GM18861 (cell line): Measurements from ENCODE around the gene TNFRSF12A.
"Not testable (repeated sequence)": the region's sequence is repeated elsewhere in the genome, so short reads cannot be mapped to it uniquely, and the experiment has no call there.

ENCODE experiments used
- ATAC-seq: cut with Tn5 transposase; IDR thresholded peaks from one replicate; pipeline ENCODE4 v1.9.1; 2021; ENCODE audit not compliant: unreplicated experiment

The TNFRSF12A gene

DNA sequence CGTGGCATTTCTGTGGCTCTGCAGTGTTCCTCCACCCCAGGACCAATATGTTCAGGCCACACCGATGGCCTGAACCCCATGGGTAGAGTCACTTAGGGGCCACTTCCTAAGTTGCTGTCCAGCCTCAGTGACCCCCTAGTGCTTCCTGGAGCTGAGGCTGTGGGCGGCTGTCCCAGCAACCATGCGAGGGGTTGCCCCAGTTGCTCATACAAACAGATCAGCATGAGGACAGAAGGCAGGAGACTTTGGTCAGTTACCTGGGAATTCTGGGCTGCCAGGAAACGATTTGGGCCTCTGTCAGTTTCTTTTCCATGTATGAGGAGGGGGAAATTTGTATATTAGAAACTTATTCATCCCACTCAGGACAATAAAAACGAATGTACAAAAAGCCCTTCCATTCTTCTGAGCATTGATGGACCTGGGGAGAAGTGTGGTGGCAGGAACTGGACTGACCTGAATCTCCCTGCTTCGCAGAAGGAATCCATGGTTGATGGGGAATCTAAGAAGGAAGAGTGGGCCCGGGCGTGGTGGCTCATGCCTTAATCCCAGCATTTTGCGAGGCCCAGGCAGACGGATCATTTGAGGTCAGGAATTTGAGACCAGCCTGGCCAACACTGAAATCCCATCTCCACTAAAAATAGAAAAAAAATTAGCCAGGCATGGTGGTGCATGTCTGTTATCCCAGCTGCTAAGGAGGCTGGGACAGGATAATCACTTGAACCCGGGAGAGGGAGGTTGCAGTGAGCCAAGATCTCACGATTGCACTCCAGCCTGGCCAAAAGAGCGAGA, 40.4 kb downstream of the TNFRSF12A start:
- no peak for ATAC-seq

DNA sequence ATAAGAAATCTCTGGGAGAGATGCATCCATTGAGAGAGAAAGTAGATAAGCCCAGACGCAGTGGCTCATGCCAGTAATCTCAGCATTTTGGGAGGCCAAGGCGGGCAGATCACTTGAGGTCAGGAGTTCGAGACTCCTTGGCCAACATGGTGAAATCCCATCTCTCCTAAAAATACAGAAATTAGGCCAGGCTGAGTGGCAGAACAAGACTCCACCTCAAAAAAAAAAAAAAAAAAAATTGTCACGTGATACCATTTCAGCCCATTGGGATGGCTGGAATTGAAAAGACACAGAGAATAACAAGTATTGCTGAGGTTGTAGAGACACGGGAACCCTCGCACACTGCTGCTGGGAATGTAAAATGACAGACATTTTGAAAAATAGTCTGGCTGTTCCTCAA, 42.4 kb downstream of the TNFRSF12A start:
- ATAC-seq: no peak

DNA sequence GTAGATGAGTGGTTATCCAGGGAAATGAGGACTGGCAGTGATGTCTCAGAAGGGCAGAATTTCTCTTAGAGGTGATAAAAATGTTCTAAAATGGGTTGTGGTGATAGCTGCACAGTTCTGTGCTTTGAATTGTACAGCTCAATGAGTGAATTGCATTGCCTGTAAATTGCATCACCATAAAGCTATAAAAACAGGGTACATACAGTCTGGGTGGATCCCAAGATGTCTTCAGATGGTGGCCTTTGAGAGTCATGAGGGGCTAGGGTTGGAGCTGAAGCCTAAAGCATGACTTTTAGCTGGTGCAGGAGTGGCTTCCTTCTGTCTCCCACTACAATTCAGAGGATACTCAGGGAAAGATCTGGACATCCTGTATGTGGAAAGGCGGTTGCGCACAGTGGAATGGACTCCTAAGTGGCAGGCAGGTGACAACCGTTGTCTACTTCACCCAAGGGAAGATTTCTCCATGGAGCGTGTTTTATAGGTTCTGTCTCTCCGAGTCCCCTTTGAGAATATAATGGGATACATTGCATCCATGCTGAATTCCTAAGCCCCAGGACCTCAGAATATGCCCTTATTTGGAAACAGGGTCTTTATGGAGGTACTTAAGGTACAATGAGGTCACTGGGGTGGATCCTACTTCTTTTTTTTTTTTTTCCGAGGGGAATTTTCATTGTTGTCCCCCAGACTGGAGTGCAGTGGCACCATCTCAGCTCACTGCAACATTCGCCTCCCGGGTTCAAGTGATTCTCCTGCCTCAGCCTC, 43.6 kb downstream of the TNFRSF12A start:
- no peak for ATAC-seq

DNA sequence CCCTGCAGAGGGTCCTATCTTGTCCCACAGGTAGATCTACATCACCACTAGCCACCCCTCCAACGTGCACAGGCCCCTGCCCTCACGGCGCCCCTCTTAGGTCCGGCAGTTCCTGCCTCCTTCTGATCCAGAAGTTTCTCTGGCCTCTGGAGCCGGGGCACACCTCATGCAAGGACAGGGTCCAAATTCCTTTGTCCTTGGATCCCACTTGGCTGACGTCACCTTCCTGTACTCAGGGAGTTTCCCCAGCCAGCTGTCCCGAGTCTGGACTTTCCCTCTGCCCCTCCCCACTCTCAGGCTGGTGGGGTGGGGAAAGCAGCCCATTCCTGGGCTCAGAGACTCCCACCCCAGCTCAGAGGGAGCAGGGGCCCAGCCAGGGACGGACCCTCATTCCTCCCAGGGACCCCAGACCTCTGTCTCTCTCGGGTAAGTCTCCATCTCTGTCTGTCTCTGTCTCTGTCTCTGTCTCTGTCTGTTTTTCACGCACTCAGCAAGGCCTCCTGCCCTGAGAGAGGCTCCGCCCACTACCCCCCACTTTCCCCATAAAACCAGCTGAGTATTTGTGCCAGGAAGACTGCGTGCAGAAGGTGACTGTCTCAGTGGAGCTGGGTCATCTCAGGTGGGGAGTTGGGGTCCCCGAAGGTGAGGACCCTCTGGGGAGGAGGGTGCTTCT, 45.0 kb downstream of the TNFRSF12A start, which contains the start of gene IL32:
IL32 (plus strand) TSS at position 572 of the 673 bp plus-strand sequence. CDS start 172 bp downstream, outside the sequence.
- ATAC-seq: no peak

DNA sequence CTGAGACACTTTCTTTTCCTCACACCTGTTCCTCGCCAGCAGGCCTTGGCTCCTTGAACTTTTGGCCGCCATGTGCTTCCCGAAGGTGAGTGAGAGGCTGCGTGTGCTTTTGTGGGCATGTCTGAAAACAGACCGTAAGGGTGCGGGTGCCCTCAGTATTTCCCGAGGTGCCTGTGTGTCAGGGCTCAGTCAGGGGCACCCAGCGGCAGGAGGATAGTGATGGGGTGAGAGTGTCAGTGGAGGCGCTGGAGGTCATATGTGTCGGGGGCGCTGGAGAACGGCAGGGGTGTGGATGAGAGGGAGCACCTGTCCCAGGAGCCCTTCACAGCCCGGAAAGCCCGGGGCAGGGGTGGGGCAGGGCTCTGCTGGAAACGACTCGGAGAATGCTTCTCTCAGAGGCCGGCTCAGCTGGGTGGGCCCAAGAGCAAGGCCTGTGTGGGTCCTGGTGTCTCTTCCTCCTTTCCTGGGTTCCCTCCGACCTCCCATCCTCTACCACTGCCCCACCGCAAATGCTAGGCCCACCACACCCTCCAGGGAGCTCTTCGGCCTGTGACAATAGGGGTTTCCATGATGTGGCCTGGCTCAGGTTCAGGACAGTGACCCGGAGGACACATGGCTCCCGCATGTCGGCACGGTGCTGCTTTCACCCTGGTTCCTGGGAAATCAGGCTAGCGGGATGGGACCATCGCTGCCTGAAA, 45.7 kb downstream of the TNFRSF12A start:
- ATAC-seq: no peak

DNA sequence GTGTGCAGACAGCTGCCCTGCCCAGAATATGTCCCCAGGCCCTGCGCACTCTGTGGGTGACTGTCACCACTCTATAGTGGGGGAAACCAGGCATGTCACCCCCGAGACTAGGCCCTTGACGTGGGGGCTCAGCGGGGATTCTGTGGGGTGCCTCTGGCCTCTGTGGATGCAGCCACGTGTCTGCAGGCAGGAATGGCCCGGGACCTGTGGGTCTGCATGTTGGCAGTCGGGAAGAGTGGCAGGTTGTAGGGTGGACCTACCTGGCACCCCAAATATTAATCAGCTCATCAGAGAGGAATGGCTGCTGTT, 46.2 kb downstream of the TNFRSF12A start:
- ATAC-seq: no peak

DNA sequence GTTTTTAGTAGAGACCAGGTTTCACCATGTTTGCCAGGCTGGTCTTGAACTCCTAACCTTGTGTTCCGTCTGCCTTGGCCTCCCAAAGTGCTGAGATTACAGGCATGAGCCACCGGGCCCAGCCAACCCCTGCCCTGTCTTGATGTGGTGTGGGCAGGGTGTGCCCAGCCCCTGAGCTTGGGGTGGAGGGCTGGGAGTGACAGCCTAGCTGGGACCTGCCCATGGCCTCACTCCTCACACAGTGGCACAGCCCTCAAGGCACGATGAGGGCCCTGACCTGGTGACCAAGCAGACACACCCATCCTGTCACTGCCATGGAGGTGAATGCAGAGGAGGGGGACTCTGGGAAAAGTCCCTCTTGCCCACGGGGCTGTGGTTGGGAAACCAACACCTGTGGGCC, 48.3 kb downstream of the TNFRSF12A start:
- ATAC-seq: no peak

DNA sequence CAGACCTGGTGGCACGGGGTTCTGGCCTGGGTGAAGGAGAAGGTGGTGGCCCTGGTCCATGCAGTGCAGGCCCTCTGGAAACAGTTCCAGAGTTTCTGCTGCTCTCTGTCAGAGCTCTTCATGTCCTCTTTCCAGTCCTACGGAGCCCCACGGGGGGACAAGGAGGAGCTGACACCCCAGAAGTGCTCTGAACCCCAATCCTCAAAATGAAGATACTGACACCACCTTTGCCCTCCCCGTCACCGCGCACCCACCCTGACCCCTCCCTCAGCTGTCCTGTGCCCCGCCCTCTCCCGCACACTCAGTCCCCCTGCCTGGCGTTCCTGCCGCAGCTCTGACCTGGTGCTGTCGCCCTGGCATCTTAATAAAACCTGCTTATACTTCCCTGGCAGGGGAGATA, 49.0 kb downstream of the TNFRSF12A start:
- not testable (repeated sequence) for ATAC-seq

DNA sequence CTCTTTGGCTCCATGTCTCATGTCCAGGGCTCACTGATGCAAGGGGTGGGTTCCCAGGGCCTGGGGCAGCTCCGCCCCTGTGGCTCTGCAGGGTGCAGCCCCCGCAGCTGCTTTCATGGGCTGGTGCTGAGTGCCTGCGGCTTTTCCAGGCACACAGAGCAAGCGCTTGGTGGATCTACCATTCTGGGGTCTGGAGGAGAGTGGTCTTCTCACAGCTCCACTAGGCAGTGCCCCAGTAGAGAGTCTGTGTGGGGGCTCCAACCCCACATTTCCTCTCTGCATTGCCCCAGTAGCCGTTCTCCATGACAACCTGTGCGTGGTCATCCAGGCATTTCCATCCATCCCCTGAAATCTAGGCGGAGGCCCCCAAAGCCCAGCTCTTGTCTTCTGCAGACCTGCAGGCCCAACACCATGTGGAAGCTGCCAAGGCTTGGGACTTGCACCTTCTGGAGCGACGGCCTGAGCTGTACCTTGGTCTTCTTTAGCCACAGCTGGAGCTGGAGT, 50.5 kb downstream of the TNFRSF12A start:
- no peak for ATAC-seq

DNA sequence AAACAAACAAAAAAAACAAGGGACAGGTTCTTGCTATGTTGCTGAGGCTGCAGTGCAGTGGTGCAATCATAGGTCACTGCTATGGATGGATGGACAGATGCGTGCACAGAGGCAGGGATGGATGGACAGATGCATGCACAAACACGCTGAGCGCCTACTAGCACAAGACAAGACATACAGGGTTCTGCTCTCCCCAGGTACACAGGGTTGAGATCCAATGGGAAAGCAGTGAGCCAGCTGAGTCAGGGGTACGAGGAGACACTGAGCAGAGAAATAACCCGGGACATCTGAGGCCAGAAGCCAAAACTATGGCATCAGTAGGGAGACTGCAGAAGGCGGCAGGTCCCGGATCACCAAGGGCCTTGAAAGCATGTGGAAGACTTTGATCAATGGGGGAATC, 51.5 kb downstream of the TNFRSF12A start:
- no peak for ATAC-seq
